Measurements from ENCODE around the gene C1QTNF9. TPM values are rescaled to one million over a fixed set of nuclear protein-coding genes. Genes with fewer than 3 reads are reported as not detected.

C1QTNF9 gene
- total and polyA plus RNA-seq, 2 of the 8 experiments (the other 6 are each of a cell fraction or from before 2014, with no cell fraction given), result not detected

DNA sequence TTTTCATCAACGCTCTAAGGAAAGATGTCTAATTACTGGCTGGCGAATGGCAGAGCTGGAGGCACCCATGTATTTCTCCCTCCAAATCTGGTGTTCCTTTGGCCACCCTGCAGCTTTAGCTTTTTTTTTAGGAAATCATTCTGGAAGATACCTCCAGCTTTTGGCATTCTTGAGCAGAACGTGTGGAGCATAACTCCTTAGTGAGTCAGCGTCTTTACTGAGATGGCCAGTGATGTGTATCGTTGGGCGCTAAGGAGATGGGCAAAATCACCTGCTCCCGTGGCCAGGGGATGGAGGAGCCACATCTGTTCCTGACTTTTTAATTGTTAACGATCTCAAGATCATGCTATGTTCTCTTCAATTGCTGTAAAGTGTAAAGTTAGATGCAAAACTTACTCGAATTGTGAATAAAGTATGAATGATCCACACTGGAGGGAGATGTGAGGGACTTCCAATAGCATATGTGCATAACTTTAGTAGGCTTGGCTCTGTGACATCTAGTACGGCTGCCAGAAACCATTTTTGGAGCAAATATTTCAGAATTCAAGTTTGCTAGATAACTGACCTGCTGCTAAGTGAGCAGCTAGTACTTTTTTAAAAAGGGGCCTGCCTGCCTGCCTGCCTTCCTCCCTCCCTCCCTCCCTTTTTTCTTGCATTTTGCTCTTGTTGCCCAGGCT is 24.4 kb upstream of the C1QTNF9 start:
- Histone ChIP-seq H2BK20ac (ENCODE audit: low read length) (no peak overlapping the region), H3K27ac (ENCODE audit: low read depth, low read length) (no peak overlapping the region), H3K4ac (replicated peaks; ENCODE audit: insufficient read length, low read depth, low read length) (no peak overlapping the region), H3K36me3 (ENCODE audit: control insufficient read depth in 2 of 4, insufficient read depth in 4 of 4, low read length in 3 of 4) (peaks cover 0 to 6% (median 0%) of the 10 kb centered on the region in 4 experiments; a peak in 2 of 8 replicates), H2BK5ac (ENCODE audit: low read depth, low read length) (no peak overlapping the region), H2BK12ac (ENCODE audit: low read depth, low read length) (no peak overlapping the region), H3K4me2 (ENCODE audit: insufficient read depth in 1 of 2, low read depth in 2 of 2, low read length in 2 of 2) (no peak overlapping the region), H4K20me1 (replicated peaks in 1 of 2; ENCODE audit: control insufficient read depth in 1 of 2, insufficient read depth in 2 of 2, low read length in 2 of 2) (peaks cover 0 to 4% of the 10 kb centered on the region in 2 experiments), H4K8ac (ENCODE audit: extremely low read depth, insufficient read depth, low read length) (no peak overlapping the region), H4K5ac (ENCODE audit: insufficient read length, low read depth, low read length) (no peak overlapping the region), H3K9ac (replicated peaks in 1 of 4; ENCODE audit: extremely low read depth in 1 of 4, low read depth in 3 of 4, low read length in 3 of 4) (no peak overlapping the region), H3K23me2 (ENCODE audit: low read depth, low read length) (no peaks in the 10 kb centered on the region), H3K23ac (ENCODE audit: insufficient read length) (no peak overlapping the region), H3K4me3 (ENCODE audit: extremely low read depth in 1 of 4, insufficient read depth in 2 of 4, low read depth in 3 of 4, low read length in 4 of 4) (no peak overlapping the region), H3K27me3 (replicated peaks in 1 of 4; ENCODE audit: control insufficient read depth in 3 of 4, extremely low read depth in 1 of 4, insufficient read depth in 3 of 4, low read length in 3 of 4) (no peaks in the 10 kb centered on the region), H3K79me2 (ENCODE audit: control insufficient read depth in 1 of 2, insufficient read depth in 2 of 2, low read length in 2 of 2) (no peaks in the 10 kb centered on the region), H2BK120ac (replicated peaks; ENCODE audit: low read depth, low read length) (no peak overlapping the region), H3K14ac (ENCODE audit: insufficient read length) (no peak overlapping the region), H4K91ac (replicated peaks; ENCODE audit: insufficient read length, low read length) (no peak overlapping the region), H3K56ac (replicated peaks; ENCODE audit: insufficient read length, low read depth, low read length) (no peak overlapping the region), H3K18ac (ENCODE audit: extremely low read depth, low read length) (no peak overlapping the region), H3K4me1 (replicated peaks in 1 of 4; ENCODE audit: control insufficient read depth in 3 of 4, insufficient read depth in 4 of 4, low read length in 3 of 4) (no peaks in the 10 kb centered on the region), H3K79me1 (ENCODE audit: low read depth, low read length) (no peaks in the 10 kb centered on the region; the same call in 1 of the 2 replicates), H2BK15ac (ENCODE audit: low read length) (no peak overlapping the region), H2AFZ (ENCODE audit: low read length) (no peak overlapping the region), H3K9me3 (ENCODE audit: insufficient read depth in 2 of 2, low read depth in 1 of 2, low read length in 1 of 2) (no peaks in the 10 kb centered on the region), H2AK5ac (ENCODE audit: low read depth, low read length) (no peak overlapping the region)
- ChIA-PET POLR2A (ENCODE audit: partially characterized antibody) (no interaction called here), CTCF (ENCODE audit: partially characterized antibody) (no interaction called here)
- 92% methylated on average over 10 of the region's 10 CpGs; no CpG with 5 or more reads in 1 of the 2 experiments for WGBS, 2 experiments (ENCODE audit: extremely low coverage in 1 of 2, insufficient coverage in 1 of 2, insufficient read length in 1 of 2, insufficient replicate concordance in 2 of 2, low coverage in 1 of 2, low lambda C conversion rate in 2 of 2, missing lambda C conversion rate in 1 of 2)
- FAIRE-seq, result no peak
- DNase-seq (ENCODE audit: low read depth in 1 of 2, low spot score in 2 of 2), result no peak
- TF ChIP-seq CREB1 (IDR thresholded peaks at IDR 0.05), result no peak
- no peak for TF ChIP-seq BCL11A (IDR thresholded peaks at IDR 0.05; ENCODE audit: low read depth in 2 of 2, low read length in 2 of 2)
- TF ChIP-seq BRCA1 (IDR thresholded peaks at IDR 0.05; ENCODE audit: low read depth, low read length), result no peak
- no peak for TF ChIP-seq SP4 (IDR thresholded peaks at IDR 0.05; ENCODE audit: low read length)
- TF ChIP-seq KDM1A (IDR thresholded peaks at IDR 0.05; ENCODE audit: borderline replicate concordance, low read length), result no peak
- TF ChIP-seq SP2 (IDR thresholded peaks at IDR 0.05; ENCODE audit: low read length), result no peak
- no peak for TF ChIP-seq POLR2A (IDR thresholded peaks at IDR 0.05; ENCODE audit: control extremely low read depth in 1 of 2, low read depth in 2 of 2, low read length in 2 of 2)
- no peak for TF ChIP-seq EP300 (IDR thresholded peaks at IDR 0.05; ENCODE audit: borderline replicate concordance in 1 of 2, low read depth in 2 of 2, low read length in 2 of 2)
- no peak for TF ChIP-seq GTF2F1 (IDR thresholded peaks at IDR 0.05; ENCODE audit: borderline replicate concordance, low read depth, low read length)
- TF ChIP-seq, protein P1, sequence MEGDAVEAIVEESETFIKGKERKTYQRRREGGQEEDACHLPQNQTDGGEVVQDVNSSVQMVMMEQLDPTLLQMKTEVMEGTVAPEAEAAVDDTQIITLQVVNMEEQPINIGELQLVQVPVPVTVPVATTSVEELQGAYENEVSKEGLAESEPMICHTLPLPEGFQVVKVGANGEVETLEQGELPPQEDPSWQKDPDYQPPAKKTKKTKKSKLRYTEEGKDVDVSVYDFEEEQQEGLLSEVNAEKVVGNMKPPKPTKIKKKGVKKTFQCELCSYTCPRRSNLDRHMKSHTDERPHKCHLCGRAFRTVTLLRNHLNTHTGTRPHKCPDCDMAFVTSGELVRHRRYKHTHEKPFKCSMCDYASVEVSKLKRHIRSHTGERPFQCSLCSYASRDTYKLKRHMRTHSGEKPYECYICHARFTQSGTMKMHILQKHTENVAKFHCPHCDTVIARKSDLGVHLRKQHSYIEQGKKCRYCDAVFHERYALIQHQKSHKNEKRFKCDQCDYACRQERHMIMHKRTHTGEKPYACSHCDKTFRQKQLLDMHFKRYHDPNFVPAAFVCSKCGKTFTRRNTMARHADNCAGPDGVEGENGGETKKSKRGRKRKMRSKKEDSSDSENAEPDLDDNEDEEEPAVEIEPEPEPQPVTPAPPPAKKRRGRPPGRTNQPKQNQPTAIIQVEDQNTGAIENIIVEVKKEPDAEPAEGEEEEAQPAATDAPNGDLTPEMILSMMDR (IDR thresholded peaks at IDR 0.05; ENCODE audit: control extremely low read depth in 1 of 3, insufficient read depth in 1 of 3, low read depth in 1 of 3, low read length in 3 of 3), result no peak
- no peak for TF ChIP-seq HDAC6 (IDR thresholded peaks at IDR 0.05; ENCODE audit: low read depth, low read length)
- TF ChIP-seq ZNF274 (IDR thresholded peaks at IDR 0.05; ENCODE audit: borderline replicate concordance, extremely low read depth, low read length), result no peak
